Omental fat pad (tissue), 4 donors: Measurements from ENCODE around the gene LRRC61. TPM values are rescaled to one million over a fixed set of nuclear protein-coding genes. Genes with fewer than 3 reads are reported as not detected.

Source experiments
- ATAC-seq: fragments of 150-250 bp; one replicate; pipeline ENCODE4 v1.9.1; 2016; ENCODE audit warnings: mild to moderate bottlenecking, moderate library complexity; ENCODE audit not compliant: low FRiP score
- DNase-seq: peaks from one replicate; pipeline ENCODE4 v3.0.0-alpha.2; 2019; ENCODE audit warnings: low spot score
- CTCF ChIP-seq, 3 donors: fragments of 450-650 bp; IDR thresholded peaks; one replicate each; pipeline ENCODE4 v1.5.1; 2016 to 2017; ENCODE audit warnings: antibody characterized with exemption in 3 of 3, mild to moderate bottlenecking in 3 of 3, moderate library complexity in 2 of 3
- total RNA-seq, 4 donors: library from RNA; depleted of rRNA; stranded (reverse); fragments of >200 nt; gene quantifications; one replicate each; pipeline ENCODE4 v1.1.0, GENCODE V29; 2016

Gene LRRC61
- total RNA-seq, 4 donors from 2014 or later = 3.2 to 13.4 (median 8.6) TPM

GRCh38 chr7:150369748-150370501, 46.8 kb downstream of the LRRC61 start:
- ATAC-seq = peak; percentile 4
- no peak for DNase-seq
- no peak for TF ChIP-seq CTCF (IDR thresholded peaks at IDR 0.05)

GRCh38 chr7:150370612-150371071, 47.5 kb downstream of the LRRC61 start:
- no peak for DNase-seq
- no peak for ATAC-seq
- TF ChIP-seq CTCF (IDR thresholded peaks at IDR 0.05) = no peak

- DNase-seq (no peak), ATAC-seq (no peak)
- no peak for TF ChIP-seq CTCF (IDR thresholded peaks at IDR 0.05)
These were observed 48.2 kb downstream of the LRRC61 start for GRCh38 chr7:150371131-150371995.

GRCh38 chr7:150371996-150372270, 48.8 kb downstream of the LRRC61 start:
- ATAC-seq (no peak), DNase-seq (no peak)

GRCh38 chr7:150372271-150373048, 49.3 kb downstream of the LRRC61 start:
- TF ChIP-seq CTCF (IDR thresholded peaks at IDR 0.05) = no peak
- no peak for ATAC-seq
- no peak for DNase-seq

More at GRCh38 chr7:150371996-150372270, 48.8 kb downstream of the LRRC61 start:
- TF ChIP-seq CTCF (IDR thresholded peaks at IDR 0.05) = no peak

GRCh38 chr7:150373049-150373801, 50.1 kb downstream of the LRRC61 start:
- ATAC-seq = no peak
- DNase-seq = no peak
- TF ChIP-seq CTCF (IDR thresholded peaks at IDR 0.05) = no peak
